Kidney (tissue), 14 donors: Measurements from ENCODE around the gene CSRNP2. TPM values are rescaled to one million over a fixed set of nuclear protein-coding genes. Genes with fewer than 3 reads are reported as not detected.

Experiments used
- DNase-seq, 5 donors: peaks; one replicate each; pipeline ENCODE4 v3.0.0-alpha.2; 2013 to 2020
- FAIRE-seq: peaks from 2 replicates; lab custom pipeline; 2012; peaks lifted over from hg19 to GRCh38; lab: Jason Lieb, UNC
- H3K27ac ChIP-seq, 2 donors: one replicate each; pipeline ENCODE4 v1.7.0; 2013; ENCODE audit warnings: low read depth in 2 of 2, low read length in 2 of 2, inconsistent platforms in 1 of 2
- H3K27me3 ChIP-seq: one replicate; pipeline ENCODE4 v1.7.1; 2013; ENCODE audit warnings: low read length, inconsistent platforms; ENCODE audit not compliant: control insufficient read depth, insufficient read depth
- H3K36me3 ChIP-seq, 3 donors: one replicate each; pipeline versions ENCODE4 v1.7.0 to v1.7.1; 2013; ENCODE audit warnings: low read length in 3 of 3, control low read depth in 1 of 3, inconsistent platforms in 1 of 3; ENCODE audit not compliant: insufficient read depth in 3 of 3, control insufficient read depth in 2 of 3
- H3K4me1 ChIP-seq, 3 donors: one replicate each; pipeline versions ENCODE4 v1.7.0 to v1.7.1; 2013; ENCODE audit warnings: low read length in 3 of 3, inconsistent platforms in 1 of 3, low read depth in 1 of 3; ENCODE audit not compliant: control insufficient read depth in 2 of 3, insufficient read depth in 2 of 3
- H3K4me3 ChIP-seq, 3 donors: one replicate each; pipeline versions ENCODE4 v1.7.0 to v1.8.1; 2013; ENCODE audit warnings: low read length in 3 of 3, control low read depth in 1 of 3, inconsistent platforms in 1 of 3
- H3K9ac ChIP-seq, 3 donors: one replicate each; pipeline versions ENCODE4 v1.7.0 to v1.7.1; 2013; ENCODE audit warnings: low read length in 3 of 3, control low read depth in 1 of 3, inconsistent platforms in 1 of 3
- H3K9me3 ChIP-seq, 3 donors: one replicate each; pipeline versions ENCODE4 v1.7.0 to v1.7.1; 2013; ENCODE audit warnings: low read length in 3 of 3, control low read depth in 1 of 3, inconsistent platforms in 1 of 3; ENCODE audit not compliant: control insufficient read depth in 2 of 3, insufficient read depth in 1 of 3
- intact Hi-C: fragments of 100-400 bp; cut with DNase I; formaldehyde crosslinking; loops from one replicate; pipeline ENCODE4 v1.11.1; 2022
- polyA plus RNA-seq: library from polyadenylated mRNA; stranded (reverse); fragments of 350-450 nt; fragmentation: Illumina TruSeq; extraction: RNeasy Lipid Tissue Mini Kit (QIAGEN cat#74804); gene quantifications from one replicate; pipeline ENCODE4 v1.2.3, GENCODE V29; 2014; ENCODE audit warnings: low read depth, low replicate concordance; ENCODE audit not compliant: insufficient read depth
- total RNA-seq: library from RNA; stranded (reverse); fragmentation: NEBNext Ultra II Directional; extraction: Animal tissue kit (Norgen Biotek cat#: 25700); gene quantifications from one replicate; pipeline ENCODE4 v1.2.1, GENCODE V29; 2021
- TF ChIP-seq, protein P1 (sequence below): IDR thresholded peaks from 3 replicates; pipeline ENCODE4 v1.5.1; 2012; ENCODE audit warnings: mild to moderate bottlenecking, moderate library complexity, borderline replicate concordance; ENCODE audit not compliant: insufficient read depth; ENCODE audit errors: extremely low read depth
- donor health status: control.
- donor health status: control.
- donor health status: control.
- donor health status: control.
- donor health status: control.
- donor health status: DM: yes; HTN: yes; CAD: no.
- donor health status: Normal renal cell carcinoma (clear cell type).

The CSRNP2 gene
- total and polyA plus RNA-seq, 2 donors from 2014 or later = 8.5 to 29.6 TPM

GRCh38 chr12:51087818-51088217 lies 4.4 kb upstream of the CSRNP2 start:
- H3K36me3 ChIP-seq = no peaks in the 10 kb centered on the region
- no peaks in the 10 kb centered on the region for H3K27me3 ChIP-seq
- no peaks in the 10 kb centered on the region for H3K4me1 ChIP-seq
- no peak overlapping the region for H3K4me3 ChIP-seq
- H3K27ac ChIP-seq = no peak overlapping the region
- no peaks in the 10 kb centered on the region for H3K9me3 ChIP-seq
- TF ChIP-seq, protein P1, sequence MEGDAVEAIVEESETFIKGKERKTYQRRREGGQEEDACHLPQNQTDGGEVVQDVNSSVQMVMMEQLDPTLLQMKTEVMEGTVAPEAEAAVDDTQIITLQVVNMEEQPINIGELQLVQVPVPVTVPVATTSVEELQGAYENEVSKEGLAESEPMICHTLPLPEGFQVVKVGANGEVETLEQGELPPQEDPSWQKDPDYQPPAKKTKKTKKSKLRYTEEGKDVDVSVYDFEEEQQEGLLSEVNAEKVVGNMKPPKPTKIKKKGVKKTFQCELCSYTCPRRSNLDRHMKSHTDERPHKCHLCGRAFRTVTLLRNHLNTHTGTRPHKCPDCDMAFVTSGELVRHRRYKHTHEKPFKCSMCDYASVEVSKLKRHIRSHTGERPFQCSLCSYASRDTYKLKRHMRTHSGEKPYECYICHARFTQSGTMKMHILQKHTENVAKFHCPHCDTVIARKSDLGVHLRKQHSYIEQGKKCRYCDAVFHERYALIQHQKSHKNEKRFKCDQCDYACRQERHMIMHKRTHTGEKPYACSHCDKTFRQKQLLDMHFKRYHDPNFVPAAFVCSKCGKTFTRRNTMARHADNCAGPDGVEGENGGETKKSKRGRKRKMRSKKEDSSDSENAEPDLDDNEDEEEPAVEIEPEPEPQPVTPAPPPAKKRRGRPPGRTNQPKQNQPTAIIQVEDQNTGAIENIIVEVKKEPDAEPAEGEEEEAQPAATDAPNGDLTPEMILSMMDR = no peak
- DNase-seq (no peak), FAIRE-seq (no peak)
- intact Hi-C loops = no loop called here
- no peak overlapping the region for H3K9ac ChIP-seq

- FAIRE-seq (no peak), DNase-seq (no peak)
- H3K4me1 ChIP-seq = peaks cover 0 to 4% (median 4%) of the 10 kb centered on the region in 3 donors
- no peak overlapping the region for H3K9ac ChIP-seq
- no peaks in the 10 kb centered on the region for H3K9me3 ChIP-seq
- TF ChIP-seq, protein P1 = no peak
- no peaks in the 10 kb centered on the region for H3K36me3 ChIP-seq
- no peaks in the 10 kb centered on the region for H3K27me3 ChIP-seq
- H3K4me3 ChIP-seq = no peak overlapping the region
- no peak overlapping the region for H3K27ac ChIP-seq
- intact Hi-C loops = no loop called here
Observed at GRCh38 chr12:51086933-51087332, 3.5 kb upstream of the CSRNP2 start.

DNA sequence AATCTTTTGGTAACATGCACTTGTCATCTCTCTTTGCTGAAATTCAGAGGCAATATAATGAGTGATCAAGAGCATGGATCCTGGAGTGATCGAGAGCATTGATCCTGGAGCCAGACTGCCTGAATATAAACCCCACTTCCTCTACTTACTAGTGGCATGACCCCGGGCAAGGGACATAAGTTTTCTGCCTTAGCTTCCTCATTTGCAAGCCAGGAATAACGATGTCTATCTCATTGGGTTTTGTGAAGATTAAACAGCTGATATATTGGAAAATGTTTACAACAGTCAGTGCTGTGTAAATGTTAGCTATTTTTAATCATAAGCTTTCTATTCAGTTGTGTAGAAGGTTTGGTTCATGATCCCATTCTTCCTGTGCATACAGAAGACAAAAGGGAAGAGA lies 2.4 kb upstream of the CSRNP2 start:
- Histone ChIP-seq H3K4me3 (no peak overlapping the region), H3K9ac (no peak overlapping the region), H3K4me1 (peaks cover 0 to 5% (median 5%) of the 10 kb centered on the region in 3 donors), H3K27ac (no peak overlapping the region), H3K36me3 (no peaks in the 10 kb centered on the region), H3K9me3 (no peaks in the 10 kb centered on the region), H3K27me3 (no peaks in the 10 kb centered on the region)
- TF ChIP-seq, protein P1 = no peak
- no peak for DNase-seq
- intact Hi-C loops = no loop called here
- no peak for FAIRE-seq

GRCh38 chr12:51082561-51083125 lies 753 bp downstream of the CSRNP2 start:
- TF ChIP-seq, protein P1 = no peak
- intact Hi-C loops = no loop called here
- Histone ChIP-seq H3K36me3 (no peaks in the 10 kb centered on the region), H3K27ac (peak overlapping the region; percentile 64 to 94), H3K4me3 (peak overlapping the region; percentile 88 to 93 (median 91)), H3K4me1 (peaks cover 0 to 8% (median 5%) of the 10 kb centered on the region in 3 donors), H3K9ac (peak overlapping the region; percentile 56 to 87 (median 83)), H3K27me3 (no peaks in the 10 kb centered on the region), H3K9me3 (no peaks in the 10 kb centered on the region)
- DNase-seq (peak in 2 of 5 donors; percentile 81 to 84), FAIRE-seq (no peak)
